ENCODE measurements around the gene PNPLA6.

DNA sequence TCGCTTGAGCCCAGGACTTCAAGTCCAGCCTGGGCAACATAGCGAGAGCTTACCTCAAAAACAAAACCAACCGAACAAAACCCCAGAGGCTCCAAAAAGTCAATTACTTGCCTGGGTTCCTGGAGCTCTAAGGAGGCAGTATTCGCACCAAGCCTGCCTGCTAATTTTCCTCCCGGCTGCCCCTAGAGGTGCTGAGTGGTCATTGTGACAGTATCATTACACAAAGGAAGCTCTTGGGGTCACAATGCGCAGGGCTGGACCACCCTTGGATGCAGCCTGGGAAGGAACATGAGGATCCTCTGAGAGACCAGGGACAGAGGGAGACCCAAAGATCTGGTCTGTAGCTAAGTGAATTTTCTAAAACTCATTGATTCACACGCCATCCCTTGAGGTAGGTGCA lies 38.2 kb upstream of the PNPLA6 start:
- TF ChIP-seq EZH2 (IDR thresholded peaks at IDR 0.05) (no peak), POLR2AphosphoS5 (IDR thresholded peaks at IDR 0.05; ENCODE audit: borderline replicate concordance, low read depth, low read length) (no peak)
